Stimulated activated naive CD8-positive, alpha-beta T cell treated with anti-CD3 and anti-CD28 coated beads, Interleukin-15, amount 100 ng/mL, for 72 hours (primary cell): ENCODE data around the gene SSBP4.
A peak's percentile ranks its signal among the peaks of the same experiment; 100 is the strongest.

Source experiments
- ATAC-seq: fragments of 150-1000 bp; cut with Tn5 transposase; 2 replicates; pipeline ENCODE4 v1.10.0; 2021; ENCODE audit warnings: mild to moderate bottlenecking, moderate library complexity
- DNase-seq, 2 donors: peaks; one replicate each; pipeline ENCODE4 v3.0.0; 2021 to 2022
- H3K27ac Mint-ChIP-seq, 2 donors: one replicate each; pipeline ENCODE4 v1.8.0; 2022; ENCODE audit warnings: mild to moderate bottlenecking in 2 of 2, mixed read lengths in 2 of 2, moderate library complexity in 2 of 2
- H3K27me3 Mint-ChIP-seq: one replicate; pipeline ENCODE4 v1.8.0; 2022; ENCODE audit warnings: mixed read lengths
- H3K4me1 Mint-ChIP-seq: one replicate; pipeline ENCODE4 v1.8.0; 2022; ENCODE audit warnings: mild to moderate bottlenecking, mixed read lengths
- H3K4me3 Mint-ChIP-seq, 2 donors: one replicate each; pipeline ENCODE4 v1.8.0; 2022; ENCODE audit warnings: mild to moderate bottlenecking in 2 of 2, mixed read lengths in 2 of 2, moderate library complexity in 1 of 2
- H3K9me3 Mint-ChIP-seq, 2 donors: one replicate each; pipeline ENCODE4 v1.8.0; 2022; ENCODE audit warnings: mixed read lengths in 2 of 2

Gene SSBP4

GRCh38 chr19:18440936-18441803 is 22.0 kb downstream of the SSBP4 start:
- Mint-ChIP-seq H3K4me3 (no peak overlapping the region), H3K27ac (peak overlapping the region in 1 of 2 donors; percentile 56), H3K9me3 (peaks cover 6 to 9% of the 10 kb centered on the region in 2 donors), H3K27me3 (no peaks in the 10 kb centered on the region), H3K4me1 (peaks cover 56% of the 10 kb centered on the region)
- ATAC-seq (peak; percentile 1), DNase-seq (peak in 1 of 2 donors; percentile 38)

DNA sequence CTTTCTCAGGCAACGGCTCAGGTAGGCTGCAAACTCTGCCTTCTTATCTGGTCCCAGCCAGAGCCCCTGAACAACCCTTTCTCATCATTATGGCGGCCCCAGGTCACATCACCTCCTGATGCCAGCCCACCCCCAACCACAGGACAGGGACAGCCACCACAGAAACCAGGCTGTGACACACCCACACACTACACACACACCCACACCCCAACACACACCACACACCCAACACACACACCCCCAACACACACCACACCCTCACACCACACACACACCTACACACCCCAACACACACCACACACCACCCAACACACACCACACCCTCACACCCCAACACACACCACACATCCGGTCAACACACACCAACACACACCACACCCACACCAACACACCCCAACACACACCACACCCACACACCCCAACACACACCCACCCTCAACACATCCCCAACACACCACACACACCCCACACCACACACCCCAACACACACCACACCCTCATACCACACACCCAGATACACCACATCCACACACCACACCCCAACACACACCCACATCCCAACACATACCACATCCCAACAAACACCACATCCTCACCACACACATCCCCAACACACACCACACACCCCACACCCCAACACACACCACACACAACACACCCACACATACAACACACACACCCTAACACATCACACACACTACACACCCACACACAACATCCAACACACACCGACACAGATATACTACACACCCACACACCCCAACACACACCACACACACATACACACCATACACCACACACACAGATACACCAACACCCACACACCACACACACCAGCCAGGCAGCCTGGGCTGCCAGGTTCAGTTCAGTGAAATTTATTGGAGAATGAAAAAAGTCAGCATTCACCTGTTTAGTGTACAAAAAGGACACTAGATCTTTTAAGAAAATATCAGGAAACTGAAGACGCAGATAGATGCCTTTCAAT is 22.9 kb downstream of the SSBP4 start:
- Mint-ChIP-seq H3K4me1 (peaks cover 50% of the 10 kb centered on the region), H3K27me3 (no peaks in the 10 kb centered on the region), H3K4me3 (peak overlapping the region in 1 of 2 donors; percentile 15), H3K9me3 (peaks cover 6 to 9% of the 10 kb centered on the region in 2 donors), H3K27ac (peak overlapping the region in 1 of 2 donors; percentile 86)
- peak in 1 of 2 donors; percentile 51 for DNase-seq
- peak; percentile 6 for ATAC-seq

DNA sequence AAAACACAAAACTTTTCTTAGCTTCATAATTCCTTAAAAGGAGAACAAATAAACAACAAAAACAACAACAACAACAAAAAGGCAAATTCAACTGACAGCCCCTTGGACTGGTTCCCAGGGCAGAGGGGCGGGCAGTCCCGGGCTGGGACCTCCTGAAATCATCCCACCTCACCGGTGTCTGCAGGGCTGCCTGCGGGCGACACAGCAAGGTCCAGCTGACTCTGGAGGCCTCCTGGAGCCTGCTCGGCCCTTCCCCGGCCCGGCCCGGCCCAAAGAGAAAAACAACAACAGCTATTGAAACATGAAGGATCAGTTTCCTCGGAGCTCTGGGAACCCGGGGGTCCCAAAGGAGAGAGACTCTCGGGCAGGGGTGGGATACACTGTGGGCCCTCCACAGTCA is 23.7 kb downstream of the SSBP4 start:
- peaks cover 6 to 9% of the 10 kb centered on the region in 2 donors for H3K9me3 Mint-ChIP-seq
- ATAC-seq: no peak
- H3K27ac Mint-ChIP-seq: peak overlapping the region; percentile 21 to 58
- no peak overlapping the region for H3K4me3 Mint-ChIP-seq
- no peak for DNase-seq
- H3K4me1 Mint-ChIP-seq: peaks cover 50% of the 10 kb centered on the region
- H3K27me3 Mint-ChIP-seq: no peaks in the 10 kb centered on the region

GRCh38 chr19:18443406-18443805 is 24.2 kb downstream of the SSBP4 start:
- DNase-seq (no peak), ATAC-seq (no peak)
- peaks cover 6 to 9% of the 10 kb centered on the region in 2 donors for H3K9me3 Mint-ChIP-seq
- no peaks in the 10 kb centered on the region for H3K27me3 Mint-ChIP-seq
- peaks cover 48% of the 10 kb centered on the region for H3K4me1 Mint-ChIP-seq
- H3K4me3 Mint-ChIP-seq: no peak overlapping the region
- no peak overlapping the region for H3K27ac Mint-ChIP-seq

DNA sequence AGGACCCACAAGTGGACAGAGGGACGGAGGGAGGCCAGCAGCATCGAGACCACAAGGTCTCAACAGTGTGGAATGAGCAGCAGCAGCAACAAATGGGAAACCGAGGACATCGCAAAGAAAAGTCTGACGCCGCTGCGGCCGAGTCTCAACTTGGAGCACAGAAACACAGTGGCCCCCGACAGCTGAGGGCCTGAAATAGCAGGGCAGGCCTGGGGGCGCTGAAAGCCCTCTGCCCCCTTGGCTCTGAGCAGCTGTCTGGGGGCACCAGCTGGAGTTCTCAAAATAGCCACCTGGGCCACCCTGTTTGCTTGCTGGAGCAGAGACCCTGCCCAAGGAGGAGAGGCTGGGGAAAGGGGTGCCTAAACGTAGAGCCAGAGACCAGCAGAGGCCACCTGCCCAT is 24.6 kb downstream of the SSBP4 start:
- H3K4me3 Mint-ChIP-seq: no peak overlapping the region
- no peak overlapping the region for H3K27ac Mint-ChIP-seq
- DNase-seq (no peak), ATAC-seq (no peak)
- peaks cover 6 to 9% of the 10 kb centered on the region in 2 donors for H3K9me3 Mint-ChIP-seq
- no peaks in the 10 kb centered on the region for H3K27me3 Mint-ChIP-seq
- H3K4me1 Mint-ChIP-seq: peaks cover 44% of the 10 kb centered on the region

DNA sequence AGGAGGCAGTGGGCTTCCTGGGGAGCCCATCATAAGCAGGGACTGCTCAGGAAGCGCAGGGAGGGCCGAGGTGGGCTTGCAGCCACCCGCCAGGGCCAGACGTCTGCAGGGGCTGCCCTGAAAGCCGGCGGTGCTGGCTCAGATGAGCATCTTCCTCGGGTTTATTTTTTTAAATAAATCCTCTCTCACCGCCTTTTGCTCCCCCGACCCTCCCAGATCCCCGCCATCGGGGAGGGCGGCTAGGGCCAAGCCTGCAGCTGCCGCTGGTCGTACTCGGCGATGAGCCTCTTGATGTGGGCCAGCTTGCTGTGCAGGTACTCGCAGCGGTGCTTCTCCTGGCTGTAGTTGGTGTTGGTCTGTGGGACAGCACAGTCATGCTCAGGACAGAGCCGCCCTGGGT is 25.3 kb downstream of the SSBP4 start:
- Mint-ChIP-seq H3K27ac (no peak overlapping the region), H3K4me3 (no peak overlapping the region), H3K27me3 (no peaks in the 10 kb centered on the region), H3K4me1 (peaks cover 37% of the 10 kb centered on the region), H3K9me3 (peaks cover 6 to 9% of the 10 kb centered on the region in 2 donors)
- ATAC-seq (no peak), DNase-seq (no peak)

- peaks cover 38% of the 10 kb centered on the region for H3K4me1 Mint-ChIP-seq
- no peak for ATAC-seq
- no peak overlapping the region for H3K4me3 Mint-ChIP-seq
- H3K27ac Mint-ChIP-seq: peak overlapping the region in 1 of 2 donors; percentile 42
- no peak for DNase-seq
- peaks cover 6 to 9% of the 10 kb centered on the region in 2 donors for H3K9me3 Mint-ChIP-seq
- no peaks in the 10 kb centered on the region for H3K27me3 Mint-ChIP-seq
Observed at GRCh38 chr19:18445262-18445948, 26.2 kb downstream of the SSBP4 start.

DNA sequence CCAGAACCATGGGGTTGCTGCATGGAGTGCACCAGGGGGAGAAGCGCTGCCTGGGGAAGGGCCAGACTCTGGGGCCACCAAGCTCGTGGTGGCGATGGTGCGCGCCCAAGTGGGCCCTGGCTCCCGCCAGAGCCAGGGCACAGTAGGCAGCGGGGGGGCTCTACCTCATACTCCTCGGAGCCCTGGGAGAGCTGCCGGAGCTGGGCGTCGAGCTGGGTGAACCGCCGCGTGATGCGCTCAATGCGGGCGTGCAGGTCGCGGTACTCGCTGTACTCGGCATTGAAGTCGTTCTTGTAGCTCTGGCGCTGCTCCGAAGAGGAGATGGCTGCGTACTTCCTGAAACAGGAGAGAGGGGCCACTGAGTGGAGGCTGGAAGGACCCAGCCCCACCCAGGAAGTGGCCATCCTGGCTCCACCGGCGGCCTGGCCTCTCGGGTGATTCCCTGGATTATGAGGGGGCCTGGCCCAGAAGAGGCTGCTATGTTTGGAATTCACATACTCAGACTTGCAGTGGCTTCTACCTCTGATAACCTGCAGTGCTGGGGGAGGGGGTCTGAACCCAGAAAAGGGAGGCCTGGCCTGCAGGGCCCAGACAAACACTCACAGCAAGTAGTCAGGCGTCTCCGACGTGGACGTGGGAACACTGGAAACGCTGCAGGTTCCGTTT is 27.1 kb downstream of the SSBP4 start:
- DNase-seq: no peak
- Mint-ChIP-seq H3K27ac (peak overlapping the region in 1 of 2 donors; percentile 48), H3K4me3 (no peak overlapping the region), H3K27me3 (no peaks in the 10 kb centered on the region), H3K9me3 (peaks cover 6 to 9% of the 10 kb centered on the region in 2 donors), H3K4me1 (peaks cover 39% of the 10 kb centered on the region)
- no peak for ATAC-seq

DNA sequence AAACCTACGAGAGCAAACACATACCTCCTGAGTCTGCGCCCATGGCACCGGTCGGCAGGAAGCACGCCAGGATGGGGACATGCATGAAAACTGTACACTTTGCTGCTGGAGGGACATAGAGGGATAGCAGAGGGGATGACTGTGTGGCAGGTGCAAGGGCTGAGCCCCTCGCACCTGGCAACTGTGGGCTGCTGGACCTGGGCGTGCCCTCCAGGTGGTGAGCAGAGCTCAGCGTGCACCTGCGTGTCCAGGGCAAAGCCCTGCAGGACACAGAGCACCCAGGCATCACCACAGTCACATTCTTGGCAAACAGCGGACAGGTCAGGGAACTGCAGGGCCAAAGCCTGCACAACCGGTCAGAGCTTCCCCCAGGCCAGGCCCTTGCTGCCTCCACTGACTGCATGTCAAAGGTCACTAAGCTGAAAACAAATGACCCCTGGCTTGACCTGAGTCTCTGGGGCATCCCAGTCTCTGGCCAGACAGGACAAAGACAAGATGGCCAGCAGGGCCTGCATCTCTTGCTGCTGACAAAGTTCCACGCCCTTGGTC is 27.7 kb downstream of the SSBP4 start:
- DNase-seq (no peak), ATAC-seq (no peak)
- Mint-ChIP-seq H3K4me1 (peaks cover 34% of the 10 kb centered on the region), H3K4me3 (no peak overlapping the region), H3K9me3 (peaks cover 6 to 9% of the 10 kb centered on the region in 2 donors), H3K27ac (no peak overlapping the region), H3K27me3 (no peaks in the 10 kb centered on the region)

DNA sequence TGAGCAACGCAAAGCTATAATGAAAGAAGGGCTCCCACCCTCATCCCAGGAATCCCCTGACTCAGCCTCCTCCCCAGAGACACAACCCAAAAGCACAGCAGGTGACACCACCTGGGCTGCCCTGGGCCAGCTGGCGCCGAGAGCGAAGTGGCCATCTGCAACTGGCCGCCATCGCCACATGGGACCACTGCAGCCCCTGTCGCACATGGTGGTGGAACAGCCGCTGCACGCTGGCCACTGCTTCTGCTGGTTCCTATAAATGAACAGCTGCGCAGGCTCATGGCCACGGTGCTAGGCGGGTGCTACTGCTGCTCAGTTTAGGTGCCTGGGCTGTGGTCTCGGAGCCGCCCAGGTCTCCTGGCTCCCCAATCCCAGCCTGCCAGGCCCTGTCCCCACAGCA is 30.4 kb downstream of the SSBP4 start:
- ATAC-seq (no peak), DNase-seq (no peak)
- peak overlapping the region in 1 of 2 donors; percentile 80 for H3K27ac Mint-ChIP-seq
- no peak overlapping the region for H3K4me3 Mint-ChIP-seq
- peaks cover 15% of the 10 kb centered on the region for H3K4me1 Mint-ChIP-seq
- H3K9me3 Mint-ChIP-seq: no peaks in the 10 kb centered on the region
- no peaks in the 10 kb centered on the region for H3K27me3 Mint-ChIP-seq

- no peaks in the 10 kb centered on the region for H3K27me3 Mint-ChIP-seq
- no peaks in the 10 kb centered on the region for H3K9me3 Mint-ChIP-seq
- peak overlapping the region in 1 of 2 donors; percentile 68 for H3K27ac Mint-ChIP-seq
- peaks cover 15% of the 10 kb centered on the region for H3K4me1 Mint-ChIP-seq
- no peak overlapping the region for H3K4me3 Mint-ChIP-seq
- DNase-seq: no peak
- peak; percentile 29 for ATAC-seq
Observed at GRCh38 chr19:18450021-18450930, 31.1 kb downstream of the SSBP4 start.

- Mint-ChIP-seq H3K27me3 (no peaks in the 10 kb centered on the region), H3K4me3 (no peak overlapping the region), H3K4me1 (peaks cover 15% of the 10 kb centered on the region), H3K9me3 (no peaks in the 10 kb centered on the region), H3K27ac (peak overlapping the region in 1 of 2 donors; percentile 68)
- peak; percentile 86 to 89 for DNase-seq
- peak; percentile 91 for ATAC-seq
Observed at GRCh38 chr19:18450931-18451836, 32.0 kb downstream of the SSBP4 start.

- Mint-ChIP-seq H3K4me1 (peaks cover 15% of the 10 kb centered on the region), H3K27ac (no peak overlapping the region), H3K4me3 (no peak overlapping the region), H3K9me3 (no peaks in the 10 kb centered on the region), H3K27me3 (no peaks in the 10 kb centered on the region)
- ATAC-seq: no peak
- no peak for DNase-seq
Observed at GRCh38 chr19:18452386-18452785, 33.2 kb downstream of the SSBP4 start.
